Peyer's patch (tissue), 4 donors: ENCODE measurements around the gene TRAPPC11. TPM values are rescaled to one million over a fixed set of nuclear protein-coding genes. Genes with fewer than 3 reads are reported as not detected.

Source experiments
- DNase-seq, 3 donors: peaks; one replicate each; pipeline ENCODE4 v3.0.0-alpha.2; 2017 to 2019
- H3K27ac ChIP-seq, 4 donors: fragments of 200-600 bp; sonication (generic); one replicate each; pipeline ENCODE4 v1.5.1; 2016 to 2019
- H3K27me3 ChIP-seq, 2 donors: fragments of 200-600 bp; sonication (generic); one replicate each; pipeline ENCODE4 v1.5.1; 2019
- H3K36me3 ChIP-seq, 3 donors: fragments of 200-600 bp; sonication (generic); one replicate each; pipeline ENCODE4 v1.5.1; 2016 to 2019
- H3K4me1 ChIP-seq, 4 donors: fragments of 200-600 bp; sonication (generic); one replicate each; pipeline ENCODE4 v1.5.1; 2016 to 2019
- H3K4me3 ChIP-seq, 4 donors: fragments of 200-600 bp; sonication (generic); 1 replicate in 3 of 4; 2 replicates in 1 of 4; pipeline ENCODE4 v1.5.1; 2016 to 2019; ENCODE audit warnings: mild to moderate bottlenecking in 1 of 4
- H3K9me3 ChIP-seq, 4 donors: fragments of 200-600 bp; sonication (generic); one replicate each; pipeline ENCODE4 v1.5.1; 2016 to 2019; ENCODE audit warnings: mild to moderate bottlenecking in 1 of 4
- POLR2A ChIP-seq, 2 donors: fragments of 450-650 bp; IDR thresholded peaks; one replicate each; pipeline ENCODE4 v1.5.1; 2017; ENCODE audit warnings: antibody characterized with exemption in 2 of 2, mild to moderate bottlenecking in 2 of 2, moderate library complexity in 2 of 2
- total RNA-seq, 4 donors: library from RNA; depleted of rRNA; stranded (reverse); fragments of >200 nt; gene quantifications; one replicate each; pipeline ENCODE4 v1.1.0, GENCODE V29; 2016
- TF ChIP-seq, protein P1 (sequence below), 6 experiments: fragments of 450-650 bp in 4 of 6; fragments of 200-600 bp in 2 of 6; sonication (generic) in 1 of 6; IDR thresholded peaks; one replicate each; pipeline ENCODE4 v1.5.1; 2017 to 2019; ENCODE audit warnings: antibody characterized with exemption in 6 of 6, mild to moderate bottlenecking in 3 of 6, moderate library complexity in 1 of 6

The TRAPPC11 gene
- total RNA-seq, 4 donors from 2014 or later: 38.0 to 60.1 (median 52.8) TPM

DNA sequence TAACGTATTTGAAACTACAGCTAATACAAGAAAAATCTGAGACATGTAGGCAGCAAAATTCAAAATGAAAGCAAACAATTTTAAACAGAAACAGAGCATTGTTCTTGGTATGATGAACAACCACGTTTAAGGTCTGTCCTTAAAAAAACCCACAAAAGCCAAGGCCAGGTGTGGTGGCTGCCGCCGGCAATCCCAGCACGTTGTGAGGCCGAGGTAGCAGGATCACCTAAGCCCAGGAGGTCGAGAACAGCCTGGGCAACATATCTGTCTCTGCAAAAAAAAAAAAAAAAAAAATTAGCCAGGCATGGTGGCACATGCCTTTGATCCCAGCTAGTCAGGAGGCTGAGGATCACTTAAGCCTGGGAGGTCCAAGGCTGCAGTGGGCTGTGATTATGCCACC lies 13.8 kb upstream of the TRAPPC11 start:
- H3K4me1 ChIP-seq: no peaks in the 10 kb centered on the region
- no peak overlapping the region for H3K27ac ChIP-seq
- H3K9me3 ChIP-seq: no peaks in the 10 kb centered on the region
- DNase-seq: no peak
- H3K36me3 ChIP-seq: peaks cover 0 to 66% (median 0%) of the 10 kb centered on the region in 3 donors
- no peak overlapping the region for H3K4me3 ChIP-seq
- TF ChIP-seq, protein P1, sequence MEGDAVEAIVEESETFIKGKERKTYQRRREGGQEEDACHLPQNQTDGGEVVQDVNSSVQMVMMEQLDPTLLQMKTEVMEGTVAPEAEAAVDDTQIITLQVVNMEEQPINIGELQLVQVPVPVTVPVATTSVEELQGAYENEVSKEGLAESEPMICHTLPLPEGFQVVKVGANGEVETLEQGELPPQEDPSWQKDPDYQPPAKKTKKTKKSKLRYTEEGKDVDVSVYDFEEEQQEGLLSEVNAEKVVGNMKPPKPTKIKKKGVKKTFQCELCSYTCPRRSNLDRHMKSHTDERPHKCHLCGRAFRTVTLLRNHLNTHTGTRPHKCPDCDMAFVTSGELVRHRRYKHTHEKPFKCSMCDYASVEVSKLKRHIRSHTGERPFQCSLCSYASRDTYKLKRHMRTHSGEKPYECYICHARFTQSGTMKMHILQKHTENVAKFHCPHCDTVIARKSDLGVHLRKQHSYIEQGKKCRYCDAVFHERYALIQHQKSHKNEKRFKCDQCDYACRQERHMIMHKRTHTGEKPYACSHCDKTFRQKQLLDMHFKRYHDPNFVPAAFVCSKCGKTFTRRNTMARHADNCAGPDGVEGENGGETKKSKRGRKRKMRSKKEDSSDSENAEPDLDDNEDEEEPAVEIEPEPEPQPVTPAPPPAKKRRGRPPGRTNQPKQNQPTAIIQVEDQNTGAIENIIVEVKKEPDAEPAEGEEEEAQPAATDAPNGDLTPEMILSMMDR (IDR thresholded peaks at IDR 0.05): no peak
- no peak for TF ChIP-seq POLR2A (IDR thresholded peaks at IDR 0.05)
- no peaks in the 10 kb centered on the region for H3K27me3 ChIP-seq

DNA sequence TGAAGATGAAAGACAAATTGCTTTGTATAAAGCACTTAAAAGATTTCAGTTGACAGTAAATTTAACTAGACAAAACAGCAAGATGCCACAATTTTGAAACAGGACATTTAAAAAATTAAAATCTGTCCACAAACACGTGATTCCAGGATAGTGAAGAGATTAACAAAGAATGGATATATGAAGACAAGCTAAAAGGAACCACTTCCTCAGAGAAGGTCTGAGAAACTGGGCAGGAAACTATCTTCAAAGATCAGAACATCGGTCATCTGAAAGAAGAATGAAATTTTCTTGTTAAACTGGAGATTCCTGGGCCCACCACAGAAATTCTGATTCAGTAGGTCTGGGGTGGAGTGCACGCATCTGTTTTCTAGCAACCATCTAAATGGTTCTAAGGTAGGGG lies 1.5 kb upstream of the TRAPPC11 start:
- H3K27me3 ChIP-seq: no peaks in the 10 kb centered on the region
- no peak for DNase-seq
- H3K27ac ChIP-seq: no peak overlapping the region
- no peaks in the 10 kb centered on the region for H3K9me3 ChIP-seq
- H3K4me3 ChIP-seq: peak overlapping the region in 2 of 4 donors; percentile 84 to 97
- peaks cover 0 to 22% (median 6%) of the 10 kb centered on the region in 4 donors for H3K4me1 ChIP-seq
- H3K36me3 ChIP-seq: peaks cover 0 to 28% (median 0%) of the 10 kb centered on the region in 3 donors
- TF ChIP-seq, protein P1 (IDR thresholded peaks at IDR 0.05): no peak
- no peak for TF ChIP-seq POLR2A (IDR thresholded peaks at IDR 0.05)

DNA sequence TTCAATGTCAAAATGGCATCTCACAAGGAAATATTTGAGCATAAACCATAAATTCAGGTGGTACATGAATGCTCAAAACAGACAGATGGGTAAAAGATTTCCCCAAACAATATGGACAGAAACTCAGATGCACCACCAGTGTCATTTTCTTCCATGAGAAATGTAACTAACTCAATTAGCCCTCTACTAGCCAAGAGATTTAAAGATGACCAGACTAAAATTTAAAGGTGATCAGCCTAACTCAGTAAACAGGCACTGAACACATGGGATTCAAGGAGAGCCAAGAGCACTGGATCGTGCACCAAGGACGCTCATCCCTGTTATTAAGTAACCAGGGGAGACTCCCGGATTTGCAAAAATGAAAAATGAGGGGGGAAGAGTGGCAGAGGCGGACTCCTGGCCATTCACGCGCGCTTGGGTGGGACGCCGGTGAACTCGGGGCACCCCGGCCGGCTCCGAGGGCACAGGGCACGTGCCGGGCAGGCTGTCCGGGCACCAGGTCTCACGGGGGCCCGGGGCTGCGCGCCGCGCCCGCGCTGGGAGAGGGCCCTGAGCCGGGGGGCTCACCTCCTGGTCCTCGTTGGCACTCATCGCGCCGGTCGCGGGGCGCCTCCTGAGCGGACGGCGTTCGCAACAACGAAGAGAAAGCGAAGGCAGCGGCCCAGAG lies 598 bp upstream of the TRAPPC11 start:
- Histone ChIP-seq H3K4me3 (peak overlapping the region; percentile 63 to 97 (median 88)), H3K36me3 (peaks cover 0 to 20% (median 0%) of the 10 kb centered on the region in 3 donors), H3K27me3 (no peaks in the 10 kb centered on the region), H3K4me1 (peaks cover 0 to 22% (median 6%) of the 10 kb centered on the region in 4 donors), H3K27ac (peak overlapping the region; percentile 86 to 93 (median 87)), H3K9me3 (no peaks in the 10 kb centered on the region)
- no peak for TF ChIP-seq POLR2A (IDR thresholded peaks at IDR 0.05)
- TF ChIP-seq, protein P1 (IDR thresholded peaks at IDR 0.05): no peak
- DNase-seq: peak in 2 of 3 donors; percentile 53 to 68

DNA sequence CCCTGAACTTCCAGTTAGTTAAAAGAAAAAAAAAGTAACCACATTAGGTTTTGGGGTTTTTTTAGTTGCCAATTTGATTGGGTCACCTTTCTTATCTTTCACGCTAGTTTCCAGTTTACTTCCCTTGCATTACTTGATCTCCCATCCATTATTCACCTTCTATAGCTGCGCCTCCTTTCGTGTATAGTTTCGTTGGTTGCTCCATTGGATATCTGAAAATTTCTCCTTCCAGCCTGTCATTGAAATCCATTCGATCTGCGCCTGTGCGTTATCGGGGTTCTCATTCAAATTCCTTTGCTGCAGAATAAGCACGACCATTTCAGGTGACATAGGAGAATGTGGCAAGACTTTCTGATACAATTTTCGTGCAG lies 764 bp downstream of the TRAPPC11 start:
- peak overlapping the region in 3 of 4 donors; percentile 87 to 93 (median 87) for H3K27ac ChIP-seq
- H3K36me3 ChIP-seq: peaks cover 0 to 6% (median 0%) of the 10 kb centered on the region in 3 donors
- no peak for DNase-seq
- peaks cover 0 to 22% (median 6%) of the 10 kb centered on the region in 4 donors for H3K4me1 ChIP-seq
- TF ChIP-seq, protein P1 (IDR thresholded peaks at IDR 0.05): no peak
- TF ChIP-seq POLR2A (IDR thresholded peaks at IDR 0.05): no peak
- no peaks in the 10 kb centered on the region for H3K9me3 ChIP-seq
- H3K27me3 ChIP-seq: no peaks in the 10 kb centered on the region
- peak overlapping the region; percentile 63 to 97 (median 88) for H3K4me3 ChIP-seq

DNA sequence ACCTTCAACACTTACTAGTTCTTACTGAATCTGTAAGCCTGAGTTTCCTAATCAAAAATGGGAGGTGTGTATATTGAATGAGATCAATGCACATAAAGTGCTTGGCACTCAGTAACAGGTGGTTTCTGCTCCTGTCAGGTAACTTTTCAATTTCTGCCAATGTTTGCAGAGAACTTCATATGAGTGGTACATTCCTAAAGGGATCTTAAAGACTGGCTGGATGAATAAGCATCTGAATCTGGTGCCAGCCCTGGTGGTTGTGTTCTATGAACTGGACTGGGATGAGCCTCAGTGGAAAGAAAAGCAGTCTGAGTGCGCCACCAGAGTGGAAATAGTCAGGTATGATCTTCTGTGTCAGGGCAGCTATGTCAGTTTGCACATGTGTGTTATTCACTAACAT lies 7.0 kb downstream of the TRAPPC11 start:
- H3K36me3 ChIP-seq: peaks cover 0 to 55% (median 0%) of the 10 kb centered on the region in 3 donors

More for the DNA sequence above, 7.0 kb downstream of the TRAPPC11 start:
- no peak for TF ChIP-seq POLR2A (IDR thresholded peaks at IDR 0.05)
- TF ChIP-seq, protein P1 (IDR thresholded peaks at IDR 0.05): peak in 1 of 6 experiments; percentile 7
- Histone ChIP-seq H3K4me3 (no peak overlapping the region), H3K4me1 (no peaks in the 10 kb centered on the region), H3K27me3 (no peaks in the 10 kb centered on the region), H3K9me3 (no peaks in the 10 kb centered on the region), H3K27ac (no peak overlapping the region)
- DNase-seq: no peak
